ENCODE measurements around the gene SPATA31C2. TPM values are rescaled to one million over a fixed set of nuclear protein-coding genes. Genes with fewer than 3 reads are reported as not detected.
"Not testable (repeated sequence)": the region's sequence is repeated elsewhere in the genome, so short reads cannot be mapped to it uniquely, and the experiment has no call there.

The SPATA31C2 gene
- total RNA-seq, 2 experiments from 2014 or later, result not detected

DNA sequence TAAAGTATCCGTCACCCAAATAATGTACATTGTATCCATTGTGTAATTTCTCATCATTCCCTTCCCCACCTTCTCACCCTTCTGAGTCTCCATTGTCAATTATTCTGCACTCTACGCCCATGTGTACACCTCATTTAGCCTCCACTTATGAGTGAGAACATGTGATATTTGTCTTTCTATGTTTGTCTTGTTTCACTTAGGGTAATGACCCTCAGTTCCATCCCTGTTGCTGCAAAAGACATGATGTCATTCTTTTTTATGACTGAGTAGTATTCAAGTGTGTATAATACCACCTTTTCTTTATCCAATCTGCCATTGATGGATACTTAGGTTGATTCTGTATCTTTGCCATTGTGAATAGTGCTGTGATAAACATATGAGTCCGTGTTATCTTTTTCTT, 4.9 kb upstream of the SPATA31C2 start:
- no TSS peak for BruUV-seq (replicated peaks)

DNA sequence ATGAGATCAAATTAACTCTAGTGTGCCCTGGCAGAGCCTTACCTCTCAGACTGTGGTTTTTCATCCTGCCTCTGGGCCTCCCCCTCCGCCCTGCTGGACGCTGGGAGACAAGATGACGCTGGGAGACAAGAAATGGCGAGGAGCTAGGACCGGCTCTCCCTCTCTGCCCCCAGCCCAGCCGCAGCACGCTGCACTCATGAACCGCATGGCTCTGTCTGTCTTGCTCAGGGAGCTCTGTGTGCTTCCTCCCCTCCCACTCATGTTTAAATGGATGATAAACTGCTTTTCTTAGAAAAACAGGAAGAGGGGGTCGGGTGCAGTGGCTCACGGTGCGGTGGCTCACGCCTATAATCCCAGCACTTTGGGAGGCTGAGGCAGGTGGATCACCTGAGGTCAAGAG, 4.7 kb downstream of the SPATA31C2 start:
- DNase-seq (ENCODE audit: low spot score); H3K4me3 ChIP-seq (ENCODE audit: low read depth, low read length, poor library complexity, severe bottlenecking); CTCF ChIA-PET (ENCODE audit: unreplicated experiment); H3K79me2 ChIP-seq (ENCODE audit: insufficient read depth, low read depth, low read length); BruUV-seq (replicated peaks); H3K4me2 ChIP-seq (ENCODE audit: low read length); H2AFZ ChIP-seq (ENCODE audit: low read length); H4K20me1 ChIP-seq (ENCODE audit: insufficient read depth, low read length); H3K36me3 ChIP-seq (ENCODE audit: insufficient read depth, low read length); H3K9me3 ChIP-seq (ENCODE audit: low read length); H3K9me2 ChIP-seq (ENCODE audit: insufficient read depth, low read length); H3K4me1 ChIP-seq (ENCODE audit: insufficient read depth, low read length, poor library complexity, severe bottlenecking); H3K27ac ChIP-seq (ENCODE audit: low read depth, low read length, poor library complexity, severe bottlenecking); POLR2A ChIA-PET; intact Hi-C loops (cut with micrococcal nuclease; ENCODE audit: unreplicated experiment): not testable (repeated sequence)

More for the DNA sequence above, 4.9 kb upstream of the SPATA31C2 start:
- POLR2A ChIA-PET, result no interaction called here
- no peak for DNase-seq (ENCODE audit: low spot score)
- no peaks in the 10 kb centered on the region for H3K9me2 ChIP-seq (ENCODE audit: insufficient read depth, low read length)
- no peaks in the 10 kb centered on the region for H3K4me1 ChIP-seq (ENCODE audit: insufficient read depth, low read length, poor library complexity, severe bottlenecking)
- CTCF ChIA-PET (ENCODE audit: unreplicated experiment), result no interaction called here
- H3K36me3 ChIP-seq (ENCODE audit: insufficient read depth, low read length), result no peaks in the 10 kb centered on the region
- intact Hi-C loops (cut with micrococcal nuclease; ENCODE audit: unreplicated experiment), result no loop called here
- no peak overlapping the region for H3K27ac ChIP-seq (ENCODE audit: low read depth, low read length, poor library complexity, severe bottlenecking)
- no peaks in the 10 kb centered on the region for H3K79me2 ChIP-seq (ENCODE audit: insufficient read depth, low read depth, low read length)
- no peak overlapping the region for H2AFZ ChIP-seq (ENCODE audit: low read length)
- no peak overlapping the region for H3K4me2 ChIP-seq (ENCODE audit: low read length)
- no peaks in the 10 kb centered on the region for H4K20me1 ChIP-seq (ENCODE audit: insufficient read depth, low read length)
- no peak overlapping the region for H3K4me3 ChIP-seq (ENCODE audit: low read depth, low read length, poor library complexity, severe bottlenecking)
- TF ChIP-seq EZH2phosphoT487 (IDR thresholded peaks at IDR 0.05; ENCODE audit: borderline replicate concordance, low read depth, low read length) (no peak), CTCF (conservative IDR thresholded peaks at IDR 0.05; ENCODE audit: low read length) (no peak)
- no peaks in the 10 kb centered on the region for H3K9me3 ChIP-seq (ENCODE audit: low read length)

GRCh38 chr9:88129556-88129955, 8.7 kb downstream of the SPATA31C2 start:
- H3K4me3 ChIP-seq (ENCODE audit: low read depth, low read length, poor library complexity, severe bottlenecking); H3K9me3 ChIP-seq (ENCODE audit: low read length); BruUV-seq (replicated peaks); DNase-seq (ENCODE audit: low spot score); H3K27ac ChIP-seq (ENCODE audit: low read depth, low read length, poor library complexity, severe bottlenecking); POLR2A ChIA-PET; intact Hi-C loops (cut with micrococcal nuclease; ENCODE audit: unreplicated experiment); H3K36me3 ChIP-seq (ENCODE audit: insufficient read depth, low read length); H3K4me1 ChIP-seq (ENCODE audit: insufficient read depth, low read length, poor library complexity, severe bottlenecking); H3K4me2 ChIP-seq (ENCODE audit: low read length); CTCF ChIA-PET (ENCODE audit: unreplicated experiment); H3K9me2 ChIP-seq (ENCODE audit: insufficient read depth, low read length); H3K79me2 ChIP-seq (ENCODE audit: insufficient read depth, low read depth, low read length); H4K20me1 ChIP-seq (ENCODE audit: insufficient read depth, low read length); H2AFZ ChIP-seq (ENCODE audit: low read length): not testable (repeated sequence)

DNA sequence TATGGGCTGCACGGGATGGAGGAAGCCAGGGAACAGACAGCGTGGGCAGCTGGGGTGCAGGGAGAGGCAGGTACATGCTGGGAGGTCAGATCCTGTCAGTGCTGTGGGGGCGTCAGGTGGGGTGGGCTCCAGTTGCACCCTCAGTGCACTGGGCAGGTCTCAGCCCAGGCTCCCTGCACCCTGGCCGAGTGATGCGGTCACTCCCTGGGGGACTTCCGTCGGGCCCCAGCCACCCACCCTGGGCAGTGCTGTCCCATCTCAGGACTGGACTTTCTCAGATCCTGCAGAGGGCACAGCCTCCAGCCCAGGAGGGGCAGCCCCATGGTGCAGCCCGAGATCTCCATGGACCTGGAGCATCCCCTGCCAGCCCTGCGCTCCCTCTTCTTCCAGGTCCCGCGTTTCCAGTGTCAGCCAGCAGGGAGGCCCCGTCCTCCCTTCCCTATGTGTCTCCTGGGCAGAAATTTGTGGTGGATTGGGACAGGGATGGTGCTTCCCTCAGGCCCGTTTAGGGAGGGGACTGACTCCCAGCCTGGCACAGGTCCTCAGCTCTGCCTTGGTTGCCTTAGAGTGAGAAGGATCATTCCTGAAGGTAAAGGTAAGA, 10.5 kb downstream of the SPATA31C2 start:
- H3K36me3 ChIP-seq (ENCODE audit: insufficient read depth, low read length); DNase-seq (ENCODE audit: low spot score); H4K20me1 ChIP-seq (ENCODE audit: insufficient read depth, low read length); H3K27ac ChIP-seq (ENCODE audit: low read depth, low read length, poor library complexity, severe bottlenecking); CTCF ChIA-PET (ENCODE audit: unreplicated experiment); H2AFZ ChIP-seq (ENCODE audit: low read length); POLR2A ChIA-PET; H3K4me3 ChIP-seq (ENCODE audit: low read depth, low read length, poor library complexity, severe bottlenecking); H3K4me1 ChIP-seq (ENCODE audit: insufficient read depth, low read length, poor library complexity, severe bottlenecking); intact Hi-C loops (cut with micrococcal nuclease; ENCODE audit: unreplicated experiment); H3K9me2 ChIP-seq (ENCODE audit: insufficient read depth, low read length); H3K9me3 ChIP-seq (ENCODE audit: low read length); H3K79me2 ChIP-seq (ENCODE audit: insufficient read depth, low read depth, low read length); H3K4me2 ChIP-seq (ENCODE audit: low read length); BruUV-seq (replicated peaks): not testable (repeated sequence)

DNA sequence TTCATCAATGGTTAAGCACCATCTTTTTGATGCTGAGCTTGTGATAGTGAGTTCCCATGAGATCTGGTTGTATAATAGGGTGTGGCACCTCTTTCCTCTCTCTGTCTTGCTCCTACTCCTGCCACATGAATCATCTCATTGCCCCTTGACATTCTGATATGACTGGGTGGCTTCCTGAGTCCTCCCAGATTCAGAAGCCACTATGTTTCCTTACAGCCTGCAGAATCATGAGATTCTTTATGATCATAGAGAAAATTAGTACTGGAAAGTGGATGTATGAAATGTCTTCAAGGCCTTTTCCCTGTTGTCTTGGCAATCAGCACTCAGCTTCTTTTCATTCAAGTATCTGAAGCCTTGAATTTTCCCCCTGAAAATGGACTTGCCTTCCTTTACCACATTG, 14.9 kb downstream of the SPATA31C2 start:
- BruUV-seq (replicated peaks); H3K4me1 ChIP-seq (ENCODE audit: insufficient read depth, low read length, poor library complexity, severe bottlenecking); H3K36me3 ChIP-seq (ENCODE audit: insufficient read depth, low read length); DNase-seq (ENCODE audit: low spot score); H3K4me3 ChIP-seq (ENCODE audit: low read depth, low read length, poor library complexity, severe bottlenecking); CTCF ChIA-PET (ENCODE audit: unreplicated experiment); H3K27ac ChIP-seq (ENCODE audit: low read depth, low read length, poor library complexity, severe bottlenecking); H3K79me2 ChIP-seq (ENCODE audit: insufficient read depth, low read depth, low read length); intact Hi-C loops (cut with micrococcal nuclease; ENCODE audit: unreplicated experiment); H3K9me2 ChIP-seq (ENCODE audit: insufficient read depth, low read length); H4K20me1 ChIP-seq (ENCODE audit: insufficient read depth, low read length); H2AFZ ChIP-seq (ENCODE audit: low read length); H3K9me3 ChIP-seq (ENCODE audit: low read length); H3K4me2 ChIP-seq (ENCODE audit: low read length); POLR2A ChIA-PET: not testable (repeated sequence)

DNA sequence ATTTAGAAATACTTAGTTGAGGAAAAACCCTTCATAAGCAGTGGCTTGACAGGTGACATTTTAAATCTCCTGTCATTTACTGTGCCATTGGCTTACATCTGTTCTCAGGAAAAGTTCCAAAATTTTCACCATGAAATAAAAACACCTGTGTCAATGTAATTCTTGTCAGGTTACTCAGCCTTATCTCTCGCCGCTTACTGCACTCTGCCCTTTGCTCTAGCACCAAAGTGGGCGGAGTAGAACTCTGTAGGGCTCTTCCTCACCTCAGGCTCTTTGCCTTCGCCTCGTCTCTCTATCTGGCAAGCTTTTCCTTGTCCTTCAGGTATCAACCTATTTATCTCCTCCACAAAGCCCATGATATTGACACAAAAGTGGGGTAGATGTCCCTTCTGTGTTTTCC, 20.2 kb downstream of the SPATA31C2 start:
- H3K27ac ChIP-seq (ENCODE audit: low read depth, low read length, poor library complexity, severe bottlenecking); CTCF ChIA-PET (ENCODE audit: unreplicated experiment); H3K4me3 ChIP-seq (ENCODE audit: low read depth, low read length, poor library complexity, severe bottlenecking); POLR2A ChIA-PET; H3K79me2 ChIP-seq (ENCODE audit: insufficient read depth, low read depth, low read length); DNase-seq (ENCODE audit: low spot score); H3K9me3 ChIP-seq (ENCODE audit: low read length); H3K4me2 ChIP-seq (ENCODE audit: low read length); H4K20me1 ChIP-seq (ENCODE audit: insufficient read depth, low read length); H2AFZ ChIP-seq (ENCODE audit: low read length); H3K9me2 ChIP-seq (ENCODE audit: insufficient read depth, low read length); intact Hi-C loops (cut with micrococcal nuclease; ENCODE audit: unreplicated experiment); H3K36me3 ChIP-seq (ENCODE audit: insufficient read depth, low read length); H3K4me1 ChIP-seq (ENCODE audit: insufficient read depth, low read length, poor library complexity, severe bottlenecking); BruUV-seq (replicated peaks): not testable (repeated sequence)
